HG02885 (cell line): Measurements from ENCODE around the gene PRRC1.

ENCODE experiments used
- ATAC-seq: cut with Tn5 transposase; IDR thresholded peaks from one replicate; pipeline ENCODE4 v1.9.1; 2021; ENCODE audit warnings: mild to moderate bottlenecking; ENCODE audit not compliant: unreplicated experiment, poor library complexity

Gene PRRC1

GRCh38 chr5:127602481-127602880 is 85.0 kb downstream of the PRRC1 start:
- ATAC-seq, result no peak

DNA sequence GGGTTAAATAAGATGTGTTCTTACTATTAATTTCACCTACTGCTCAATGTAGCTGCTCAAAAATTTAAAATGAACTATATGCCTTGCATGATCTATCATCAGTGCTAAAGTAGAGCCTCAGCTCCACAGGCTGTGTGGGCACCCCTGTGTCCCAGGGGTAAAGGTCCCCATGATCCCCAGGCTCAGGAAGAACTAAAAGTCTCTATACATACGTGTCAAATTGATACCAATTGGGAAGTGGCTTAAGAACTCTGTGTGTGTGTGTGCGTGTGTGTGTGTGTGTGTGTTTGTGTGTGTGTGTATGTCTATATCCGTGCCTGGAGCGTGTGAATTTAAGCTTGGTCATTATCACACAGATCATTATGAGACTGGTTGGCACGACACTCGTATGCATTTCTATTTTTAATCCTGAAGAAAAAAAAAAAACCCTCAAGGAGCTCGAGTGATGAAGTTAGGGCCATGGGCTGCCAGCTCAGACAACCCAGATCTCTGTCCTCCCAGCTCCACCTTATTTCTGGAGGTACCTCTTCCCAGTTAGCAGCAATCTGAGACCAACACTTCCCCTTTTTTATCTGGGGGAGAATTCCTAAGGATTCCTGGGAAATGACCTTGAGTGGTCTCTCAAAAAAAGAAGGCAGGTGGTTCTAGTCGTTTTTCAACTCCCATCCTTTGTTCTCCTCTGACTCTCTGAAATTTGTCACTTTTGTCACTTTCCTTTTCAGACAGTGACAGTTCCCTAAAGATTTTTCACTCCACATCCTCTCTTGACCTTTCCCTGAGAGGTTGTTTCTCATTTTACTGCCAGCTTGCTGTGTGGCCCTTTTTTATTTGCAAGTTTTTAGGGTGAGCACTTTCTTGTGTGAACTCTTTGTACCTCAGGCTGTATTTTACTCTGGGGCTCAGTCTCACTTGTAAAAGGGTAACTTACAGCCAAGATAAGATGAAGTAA is 85.7 kb downstream of the PRRC1 start:
- no peak for ATAC-seq
